HG02970 (cell line): ENCODE data around the gene VPS45.
"Not testable (repeated sequence)": the region's sequence is repeated elsewhere in the genome, so short reads cannot be mapped to it uniquely, and the experiment has no call there.

Source experiments
- ATAC-seq: cut with Tn5 transposase; IDR thresholded peaks from one replicate; pipeline ENCODE4 v1.9.1; 2021; ENCODE audit warnings: mild to moderate bottlenecking, moderate library complexity, moderate number of reproducible peaks; ENCODE audit not compliant: unreplicated experiment, low FRiP score

VPS45 gene, protein sequence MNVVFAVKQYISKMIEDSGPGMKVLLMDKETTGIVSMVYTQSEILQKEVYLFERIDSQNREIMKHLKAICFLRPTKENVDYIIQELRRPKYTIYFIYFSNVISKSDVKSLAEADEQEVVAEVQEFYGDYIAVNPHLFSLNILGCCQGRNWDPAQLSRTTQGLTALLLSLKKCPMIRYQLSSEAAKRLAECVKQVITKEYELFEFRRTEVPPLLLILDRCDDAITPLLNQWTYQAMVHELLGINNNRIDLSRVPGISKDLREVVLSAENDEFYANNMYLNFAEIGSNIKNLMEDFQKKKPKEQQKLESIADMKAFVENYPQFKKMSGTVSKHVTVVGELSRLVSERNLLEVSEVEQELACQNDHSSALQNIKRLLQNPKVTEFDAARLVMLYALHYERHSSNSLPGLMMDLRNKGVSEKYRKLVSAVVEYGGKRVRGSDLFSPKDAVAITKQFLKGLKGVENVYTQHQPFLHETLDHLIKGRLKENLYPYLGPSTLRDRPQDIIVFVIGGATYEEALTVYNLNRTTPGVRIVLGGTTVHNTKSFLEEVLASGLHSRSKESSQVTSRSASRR

DNA sequence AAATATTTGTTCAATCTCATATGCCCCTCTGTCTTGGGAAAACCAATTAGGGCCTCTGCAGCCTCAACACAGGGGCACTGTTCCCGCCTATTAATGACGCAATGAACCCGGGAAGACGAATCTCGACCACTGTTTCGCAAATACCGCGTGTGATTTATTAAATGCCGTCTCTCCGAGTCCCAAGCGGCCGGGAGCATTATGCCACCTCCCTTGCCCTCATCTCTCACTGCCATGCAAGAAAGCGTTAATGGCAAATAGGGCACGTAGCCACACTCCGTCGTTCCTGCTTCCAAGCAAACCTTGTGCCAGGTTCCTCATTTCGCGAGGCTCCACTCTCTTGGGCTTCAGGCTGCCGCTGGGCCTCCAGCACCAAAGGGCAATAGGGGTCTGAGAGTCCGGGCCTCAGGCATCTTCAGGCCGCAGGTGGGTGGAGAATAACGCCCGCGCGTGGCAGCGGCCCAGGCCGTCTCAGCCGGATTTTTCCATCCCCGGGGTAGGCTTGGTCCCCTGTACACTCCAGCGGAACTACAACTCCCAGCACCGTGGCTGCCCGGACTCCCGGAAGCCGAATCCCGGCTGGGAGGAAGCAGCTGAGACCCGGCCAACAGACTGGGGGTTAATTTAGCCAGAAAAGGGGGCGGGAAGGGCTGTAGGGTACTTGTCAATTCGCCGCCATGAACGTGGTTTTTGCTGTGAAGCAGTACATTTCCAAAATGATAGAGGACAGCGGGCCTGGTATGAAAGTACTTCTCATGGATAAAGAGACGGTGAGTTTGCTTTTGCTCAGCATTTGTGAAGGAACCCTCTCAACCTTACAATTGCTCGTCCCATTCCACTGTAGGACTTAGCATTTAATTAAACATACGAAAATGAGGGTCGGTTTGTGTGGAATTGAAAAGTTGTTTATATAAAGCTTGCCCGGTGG is at the start of gene VPS45:
VPS45 (plus strand) TSS at position 593 of the 925 bp plus-strand sequence; CDS start at position 675, 82 bp downstream.
- ATAC-seq = peak; percentile 76

DNA sequence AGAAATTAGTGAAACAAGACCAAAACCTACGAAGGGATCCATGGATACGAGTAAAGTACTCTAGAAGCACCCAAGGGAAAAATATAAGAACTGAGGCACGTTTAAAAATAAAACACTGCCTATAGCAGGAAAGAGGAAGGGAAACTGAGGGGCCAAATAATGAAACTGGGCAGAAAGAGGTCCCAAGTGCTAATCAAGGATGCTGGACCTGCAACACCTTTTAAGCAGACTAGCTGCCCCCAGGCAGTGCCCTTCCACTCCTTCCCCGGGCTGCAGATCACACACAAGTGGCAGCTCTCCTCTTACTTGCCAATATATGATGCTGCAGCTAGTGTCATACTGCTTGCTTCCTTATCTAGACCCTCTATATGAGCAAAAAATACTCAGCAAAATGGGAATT is 49.4 kb upstream of the VPS45 start:
- no peak for ATAC-seq

DNA sequence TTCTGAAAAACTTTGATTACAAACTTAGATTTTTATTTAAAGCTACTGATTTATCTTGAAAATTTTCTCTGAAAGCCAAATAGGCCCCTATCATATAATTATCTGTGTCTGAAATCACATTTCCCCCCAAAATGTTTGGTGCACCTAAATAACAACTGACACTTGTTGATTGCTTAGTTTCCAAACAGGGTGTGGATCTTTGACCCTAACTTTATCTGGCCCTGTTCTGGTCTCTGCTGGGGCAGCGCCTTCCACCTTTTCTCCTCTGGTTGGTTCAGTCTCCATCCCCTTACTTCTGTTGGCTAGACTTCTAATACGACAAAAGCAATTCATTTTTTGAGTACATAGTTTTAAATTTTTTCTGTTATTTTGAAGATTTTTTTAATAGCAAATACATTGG is 46.9 kb upstream of the VPS45 start:
- no peak for ATAC-seq

DNA sequence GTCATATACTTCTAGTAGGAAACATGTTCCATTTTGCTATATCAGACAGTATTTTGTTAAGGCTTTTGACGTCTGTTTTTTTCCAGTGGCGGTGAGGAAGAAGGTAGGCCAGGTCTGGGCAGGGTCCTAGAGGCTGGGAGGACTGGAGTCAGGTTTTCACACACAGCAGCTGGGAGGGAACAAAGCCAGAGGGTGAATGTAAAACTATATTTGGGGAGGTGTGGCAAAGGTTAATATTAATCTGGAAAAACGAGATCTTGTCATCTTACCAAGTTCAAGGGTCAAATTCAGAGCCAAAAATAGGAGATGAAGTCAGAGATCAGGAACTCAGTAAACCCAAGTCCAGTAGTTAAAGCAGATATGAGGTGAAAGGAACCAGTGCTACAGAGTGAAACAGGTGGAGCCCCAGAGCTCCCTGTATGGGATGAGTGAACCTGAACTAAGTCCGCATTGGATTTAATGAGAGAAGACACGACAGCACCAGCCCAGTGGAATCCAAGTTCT is 46.3 kb upstream of the VPS45 start:
- no peak for ATAC-seq

DNA sequence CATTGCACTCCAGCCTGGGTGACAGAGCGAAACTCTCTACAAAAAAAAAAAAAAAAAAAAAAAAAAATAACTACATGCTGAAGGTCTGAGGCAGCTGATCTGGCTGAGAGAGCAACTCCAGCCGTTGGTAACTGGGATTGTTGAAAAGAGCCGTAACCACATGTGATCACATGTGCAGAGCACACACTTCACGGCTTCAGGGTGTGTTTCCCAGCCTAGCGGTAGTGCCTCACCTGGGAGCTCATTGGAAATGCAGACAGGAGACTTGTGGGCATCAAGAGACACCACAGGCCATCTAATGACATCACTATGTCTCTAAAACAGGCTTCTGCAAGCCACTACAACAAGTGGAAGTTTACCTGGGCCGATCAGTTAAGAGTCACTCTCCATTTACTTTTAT is 45.2 kb upstream of the VPS45 start:
- ATAC-seq = no peak

DNA sequence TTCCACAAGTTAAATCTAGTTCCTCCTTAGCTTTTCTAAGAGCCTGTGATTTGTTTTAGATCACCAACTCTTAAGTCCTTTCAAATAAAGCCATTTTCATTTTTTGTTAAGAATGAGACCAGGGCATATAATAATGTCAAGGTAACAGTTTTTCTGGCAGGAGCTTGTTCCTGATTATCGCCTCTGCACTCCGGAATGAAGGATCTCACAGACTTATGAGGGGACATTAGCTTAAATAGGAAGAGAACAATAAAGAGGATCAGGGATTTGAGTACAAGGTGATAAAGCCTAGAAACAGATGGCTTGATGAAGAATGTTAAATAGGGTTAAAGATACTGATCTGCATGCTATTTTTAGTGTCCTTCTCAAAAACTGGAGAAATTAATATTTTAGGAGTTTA is 43.4 kb upstream of the VPS45 start:
- no peak for ATAC-seq

DNA sequence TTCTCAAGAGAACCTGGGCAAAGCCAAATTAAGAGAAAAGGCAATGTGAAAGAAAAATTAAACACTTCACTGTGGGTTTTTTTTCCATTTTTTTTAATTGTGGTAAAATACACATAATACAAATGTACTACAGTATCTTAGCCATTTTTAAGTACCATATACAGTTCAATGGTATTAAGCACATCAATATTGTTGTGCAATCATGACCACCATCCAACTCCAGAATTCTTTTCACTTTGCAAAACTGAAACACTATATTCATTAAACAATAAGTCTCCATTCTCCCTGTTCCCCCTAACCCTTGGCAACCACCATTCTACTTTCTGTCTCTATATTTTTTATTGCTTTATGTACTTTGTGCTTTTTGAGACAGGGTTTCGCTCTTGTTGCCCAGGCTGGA is 39.3 kb upstream of the VPS45 start:
- ATAC-seq = no peak

DNA sequence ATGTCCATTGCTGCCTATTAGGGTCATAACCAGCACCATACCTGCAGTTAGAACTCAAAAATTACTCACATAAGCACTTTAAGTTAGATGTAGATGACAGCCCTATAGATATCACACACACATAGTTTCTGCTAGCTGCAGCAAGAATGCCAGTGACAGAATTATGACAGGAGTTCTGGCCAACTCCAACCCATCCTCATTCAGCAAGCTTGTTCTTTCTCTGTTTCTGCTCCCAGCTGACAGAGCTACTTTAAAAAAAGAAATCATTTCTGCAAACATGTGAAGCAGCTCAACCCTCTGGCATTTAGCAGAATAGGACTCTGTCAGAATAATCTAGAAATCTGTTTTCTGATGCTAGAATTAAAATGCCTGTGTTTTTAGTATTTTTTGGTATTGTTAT is 33.2 kb upstream of the VPS45 start:
- no peak for ATAC-seq

DNA sequence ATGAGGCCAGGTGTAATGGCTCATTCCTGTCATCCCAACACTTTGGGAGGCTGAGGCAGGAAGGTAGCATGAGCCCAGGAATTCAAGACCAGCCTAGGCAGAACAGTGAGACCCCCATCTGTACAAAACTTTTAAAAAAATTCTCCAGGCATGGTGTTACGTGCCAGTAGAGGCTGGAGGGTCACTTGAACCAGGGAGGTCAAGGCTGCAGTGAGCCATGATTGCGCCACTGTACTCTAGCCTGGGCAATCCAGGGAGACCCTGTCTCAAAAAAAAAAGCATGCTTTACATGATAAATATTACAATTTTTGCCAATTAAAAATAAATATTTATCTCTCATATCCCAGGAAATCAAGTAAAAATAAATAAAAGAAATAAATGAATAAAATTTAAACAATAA is 17.6 kb upstream of the VPS45 start:
- ATAC-seq = no peak

DNA sequence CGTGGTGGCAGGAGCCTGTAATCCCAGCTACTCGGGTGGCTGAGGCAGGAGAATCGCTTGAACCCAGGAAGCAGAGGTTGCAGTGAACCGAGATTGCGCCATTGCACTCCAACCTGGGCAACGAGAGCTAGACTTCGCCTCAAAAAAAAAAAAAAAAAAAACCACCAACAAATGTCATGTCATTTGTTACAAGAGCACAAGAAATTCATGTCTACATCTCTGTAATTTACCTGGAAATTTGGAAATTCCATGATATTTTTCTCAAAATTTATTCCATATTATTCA is 16.5 kb upstream of the VPS45 start:
- ATAC-seq = no peak

DNA sequence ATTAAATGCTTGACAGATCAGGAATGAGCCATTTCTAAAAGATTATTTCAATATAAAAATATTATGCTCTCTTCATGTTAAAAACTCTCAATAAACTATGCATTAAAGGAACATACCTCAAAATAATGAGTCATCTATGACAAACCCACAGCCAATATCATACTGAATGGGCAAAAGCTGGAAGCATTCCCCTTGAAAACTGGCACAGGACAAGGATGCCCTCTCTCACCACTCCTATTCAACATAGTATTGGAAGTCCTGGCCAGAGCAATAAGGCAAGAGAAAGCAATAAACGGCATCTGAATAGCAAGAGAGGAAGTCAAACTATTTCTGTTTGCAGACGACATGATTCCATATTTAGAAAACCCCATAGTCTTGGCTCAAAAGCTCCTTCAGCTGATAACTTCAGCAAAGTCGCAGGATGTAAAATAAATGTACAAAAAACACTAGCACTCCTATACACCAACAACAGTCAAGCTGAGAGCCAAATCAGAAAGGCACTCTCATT is 15.6 kb upstream of the VPS45 start:
- ATAC-seq = not testable (repeated sequence)

DNA sequence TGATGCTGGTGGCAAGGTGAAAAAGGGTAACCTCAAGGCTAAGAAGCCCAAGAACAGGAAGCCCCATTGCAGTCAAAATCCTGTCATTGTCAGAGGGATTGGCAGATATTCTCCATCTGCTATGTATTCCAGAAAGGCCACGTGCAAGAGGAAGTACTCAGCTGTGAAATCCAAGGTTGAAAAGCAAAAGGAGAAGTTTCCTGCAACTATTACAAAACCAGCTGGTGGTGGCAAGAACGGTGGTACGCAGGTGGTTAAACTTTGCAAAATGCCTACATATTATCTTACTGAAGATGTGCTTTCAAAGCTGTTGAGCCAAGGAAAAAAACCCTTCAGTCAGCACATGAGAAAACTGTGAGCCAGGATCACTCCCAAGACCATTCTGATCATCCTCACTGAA is 13.7 kb upstream of the VPS45 start:
- ATAC-seq = no peak

DNA sequence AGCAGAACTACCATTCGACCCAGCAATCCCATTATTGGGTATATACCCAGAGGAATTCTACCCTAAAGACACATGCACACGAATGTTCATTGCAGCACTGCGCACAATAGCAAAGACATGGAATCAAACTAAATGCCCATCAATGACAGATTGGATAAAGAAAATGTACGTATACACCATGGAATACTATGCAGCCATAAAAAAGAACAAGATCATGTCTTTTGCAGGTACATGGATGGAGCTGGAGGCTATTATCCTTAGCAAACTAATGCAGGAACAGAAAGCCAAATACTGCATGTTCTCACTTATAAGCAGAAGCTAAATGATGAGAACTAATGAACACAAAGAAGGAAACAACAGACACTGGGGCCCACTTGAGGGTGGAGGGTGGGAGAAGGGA is 12.1 kb upstream of the VPS45 start:
- ATAC-seq = not testable (repeated sequence)

DNA sequence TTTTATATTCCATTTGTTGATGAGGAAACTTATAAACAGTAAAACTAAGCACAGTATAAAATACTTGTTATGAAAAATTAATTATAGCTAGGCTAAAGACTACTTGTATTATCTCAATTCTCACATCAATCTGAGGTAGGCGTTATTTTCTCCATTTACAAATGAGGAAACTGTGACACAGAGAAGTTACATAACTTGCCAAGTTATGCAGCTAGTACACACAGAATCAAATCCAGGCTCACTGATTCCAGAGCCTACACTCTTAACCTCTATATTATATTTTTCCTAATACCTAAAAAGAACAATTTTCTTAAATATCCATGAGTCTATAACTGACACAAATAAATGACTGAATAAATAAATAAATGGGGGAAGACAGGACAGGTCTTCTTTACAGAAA is 11.2 kb upstream of the VPS45 start:
- no peak for ATAC-seq

DNA sequence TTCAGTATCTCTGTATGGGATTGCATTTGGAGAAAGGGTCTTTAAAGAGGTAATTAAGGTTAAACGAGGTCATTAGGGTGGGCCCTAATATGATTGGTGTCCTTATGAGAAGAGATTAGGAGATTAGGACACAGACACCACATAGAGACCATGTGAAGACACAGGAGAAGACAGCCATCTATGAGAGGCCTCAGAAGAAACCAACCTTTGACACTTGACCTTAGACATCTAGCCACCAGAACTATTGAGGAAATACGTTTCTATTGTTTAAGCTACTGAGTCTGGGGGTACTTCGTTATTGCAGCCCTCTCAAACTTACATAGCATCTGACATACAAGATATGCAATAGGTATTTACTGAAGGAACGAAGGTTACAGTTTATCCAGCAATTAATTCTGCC is 7.3 kb upstream of the VPS45 start:
- no peak for ATAC-seq

DNA sequence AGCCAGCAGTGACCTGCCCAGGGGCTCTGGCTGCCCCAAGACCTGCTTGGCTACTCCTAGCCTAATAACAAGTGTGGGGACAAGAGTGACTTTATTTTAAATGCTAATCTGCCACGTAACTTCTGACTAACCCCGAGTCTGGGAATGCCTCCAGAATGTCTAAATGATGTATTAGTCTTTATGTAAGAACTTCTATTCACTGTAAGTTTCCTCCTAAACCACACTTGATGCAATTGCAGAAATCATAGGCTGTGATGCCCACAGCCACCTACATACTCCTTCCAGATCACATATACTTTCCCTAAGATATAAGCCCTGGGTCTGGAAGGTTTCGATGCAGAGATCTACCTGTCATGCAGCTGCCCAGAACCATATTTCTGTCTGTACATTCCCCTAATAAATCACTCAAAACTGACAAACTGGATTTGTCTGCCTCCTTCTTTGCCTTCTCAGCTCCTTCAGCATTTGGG is 5.9 kb upstream of the VPS45 start:
- ATAC-seq = no peak

DNA sequence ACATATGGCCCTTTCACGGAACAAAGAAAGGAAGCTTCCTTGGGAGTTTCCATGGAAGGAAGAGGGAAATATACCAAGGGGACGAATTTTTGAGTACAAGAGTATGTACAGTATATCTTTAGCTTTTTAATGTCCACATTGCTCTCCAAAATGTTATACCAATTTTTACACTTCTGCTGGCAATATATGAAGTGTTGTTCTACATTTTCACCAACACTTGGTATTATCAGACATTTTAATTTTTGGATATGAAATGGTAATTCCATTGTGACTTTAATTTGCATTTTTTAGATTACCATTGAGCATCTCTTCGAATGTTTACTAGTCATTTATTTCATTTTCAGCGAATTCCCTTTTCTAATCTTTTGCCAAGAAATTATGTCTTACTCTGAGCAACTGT is 5.5 kb upstream of the VPS45 start:
- no peak for ATAC-seq

DNA sequence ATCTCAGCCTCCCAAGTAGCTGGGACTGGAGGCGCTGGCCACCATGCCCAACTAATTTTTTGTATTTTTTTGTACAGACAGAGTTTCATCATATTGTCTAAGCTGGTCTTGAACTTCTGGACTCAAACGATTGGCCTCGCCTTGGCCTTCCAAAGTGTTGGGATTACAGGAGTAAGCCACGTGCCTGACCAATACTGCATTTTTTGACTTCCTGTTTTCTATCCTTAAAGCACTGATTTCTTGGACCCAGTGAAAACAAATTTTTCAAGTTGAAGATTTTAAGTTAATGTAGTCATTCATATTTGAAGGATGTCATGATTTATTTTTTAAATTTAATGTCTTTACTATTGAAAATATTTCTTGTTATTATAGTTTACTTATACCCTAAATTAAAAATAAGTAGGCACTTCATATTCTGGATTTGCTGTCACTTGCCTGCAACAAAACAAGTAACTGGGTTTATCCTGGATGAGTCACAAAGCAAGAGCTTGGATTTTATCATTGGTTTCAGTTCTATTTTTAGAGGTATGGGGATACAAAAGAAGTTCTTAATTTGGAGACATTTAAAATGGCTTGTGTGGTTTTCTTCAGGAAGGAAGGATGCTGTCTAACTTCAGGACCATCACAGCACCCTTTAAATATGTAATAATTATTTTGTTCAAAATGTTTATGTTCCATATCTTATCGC is 2.2 kb upstream of the VPS45 start:
- ATAC-seq = no peak

DNA sequence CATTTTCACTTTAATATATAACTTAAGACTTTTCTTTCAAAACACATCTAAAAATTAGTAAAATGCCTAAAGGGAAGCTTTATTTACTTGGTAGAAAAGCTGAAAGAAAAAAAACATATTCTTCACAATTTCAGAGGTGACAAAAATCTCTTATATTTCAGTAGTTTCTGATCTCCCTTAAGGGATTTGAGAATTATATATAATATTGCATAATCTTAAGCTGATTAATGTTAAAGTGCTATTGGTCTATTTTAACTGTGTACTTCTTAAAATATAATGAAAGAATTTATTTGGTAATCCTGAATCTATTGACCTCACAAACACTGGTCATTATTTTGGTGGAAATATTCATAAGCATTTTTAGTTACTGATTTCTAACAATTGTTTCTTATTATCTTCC is 1.2 kb upstream of the VPS45 start:
- no peak for ATAC-seq

DNA sequence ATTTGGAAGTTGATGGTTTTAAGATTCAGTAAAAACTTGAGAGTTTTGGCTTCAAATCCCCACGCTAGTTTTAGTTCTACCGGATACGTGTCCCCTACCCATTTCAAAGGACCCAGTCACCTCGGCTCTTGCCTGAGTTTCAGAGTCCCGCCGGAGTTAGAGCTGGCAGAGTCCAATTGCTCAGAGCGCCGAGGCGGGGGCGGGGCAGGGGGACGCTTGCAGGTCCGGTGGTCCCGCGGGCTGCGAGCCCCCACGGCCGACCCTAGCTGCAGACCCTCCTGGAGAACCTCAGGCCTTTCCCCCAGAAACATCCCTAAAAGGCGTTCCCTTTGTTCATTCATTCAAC is 765 bp upstream of the VPS45 start:
- peak; percentile 38 for ATAC-seq

DNA sequence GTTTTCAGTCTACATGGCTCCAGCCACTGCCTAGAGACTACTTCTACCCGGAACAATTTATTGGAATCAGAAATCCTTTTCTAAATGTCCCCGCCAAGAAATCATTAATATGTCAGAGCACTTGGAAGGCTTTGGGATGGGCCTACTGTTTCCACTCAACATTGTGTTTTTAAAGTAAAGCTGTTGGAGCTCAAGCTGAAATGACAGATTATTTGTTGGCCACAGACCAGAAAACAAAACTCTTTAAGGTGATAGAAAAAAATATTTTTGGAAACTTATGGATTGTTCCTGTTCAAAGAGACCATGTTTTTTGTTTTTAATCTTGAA is 496 bp downstream of the VPS45 start:
- no peak for ATAC-seq
